GM21619 (cell line): ENCODE data around the gene C10orf71.

ENCODE experiments used
- ATAC-seq: cut with Tn5 transposase; IDR thresholded peaks from one replicate; pipeline ENCODE4 v1.9.1; 2021; ENCODE audit not compliant: unreplicated experiment

Gene C10orf71, protein sequence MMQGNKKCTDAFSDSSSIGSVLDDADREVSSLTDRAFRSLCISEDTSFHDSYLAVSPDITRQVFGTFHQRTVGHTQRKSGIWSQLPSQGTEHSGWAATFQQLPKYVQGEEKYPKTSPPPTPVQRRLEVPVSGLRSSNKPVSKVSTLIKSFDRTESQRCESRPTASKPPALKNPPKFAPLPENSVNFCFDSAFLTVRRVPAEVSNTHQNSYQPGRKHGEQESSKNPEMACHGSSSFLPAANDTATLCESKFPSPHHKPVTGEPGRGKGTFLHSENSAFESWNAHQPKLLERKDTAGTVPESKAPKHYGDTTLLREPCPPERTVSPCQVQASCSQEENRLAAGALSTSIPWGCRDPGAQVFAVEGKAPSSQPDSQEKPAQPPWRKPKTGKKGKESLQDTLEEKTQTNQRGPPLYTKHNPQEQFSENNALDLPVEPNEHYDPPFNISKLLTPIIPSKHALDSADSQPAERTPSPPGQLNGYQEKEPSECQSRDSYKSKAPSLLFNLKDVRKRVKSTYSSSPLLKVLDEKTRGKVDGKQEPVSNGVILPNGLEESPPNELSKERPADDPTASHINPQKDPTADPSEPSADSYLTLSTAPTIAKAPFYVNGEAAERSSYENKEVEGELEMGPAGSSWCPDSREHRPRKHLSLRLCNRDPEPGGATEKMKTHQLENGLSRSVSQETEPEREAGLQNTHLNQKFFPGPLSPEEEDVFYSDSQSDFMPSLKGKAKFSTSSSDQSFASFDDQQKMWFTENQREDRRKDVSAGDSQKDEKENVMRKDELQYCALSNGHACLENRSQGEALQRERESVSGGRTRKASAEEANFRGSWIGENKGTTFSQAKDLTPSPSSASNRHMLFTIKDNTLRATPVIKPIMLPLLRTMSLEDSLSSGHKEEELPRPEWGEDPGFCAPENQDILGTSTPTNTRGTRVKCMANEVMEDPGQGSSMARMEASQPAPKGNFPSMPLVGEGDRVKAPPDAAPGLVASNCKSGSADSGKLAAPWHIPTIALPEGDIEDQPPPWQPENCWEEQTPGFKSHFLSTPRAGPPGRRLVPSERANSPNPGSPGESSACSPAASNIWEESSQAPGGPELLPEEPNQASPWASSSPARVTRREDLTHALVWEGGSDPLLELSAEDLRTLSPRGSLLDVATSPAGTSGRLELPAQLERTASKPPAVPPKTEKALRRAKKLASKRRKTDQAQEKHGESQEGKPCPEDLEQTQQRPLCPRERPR (N-terminal part only)

DNA sequence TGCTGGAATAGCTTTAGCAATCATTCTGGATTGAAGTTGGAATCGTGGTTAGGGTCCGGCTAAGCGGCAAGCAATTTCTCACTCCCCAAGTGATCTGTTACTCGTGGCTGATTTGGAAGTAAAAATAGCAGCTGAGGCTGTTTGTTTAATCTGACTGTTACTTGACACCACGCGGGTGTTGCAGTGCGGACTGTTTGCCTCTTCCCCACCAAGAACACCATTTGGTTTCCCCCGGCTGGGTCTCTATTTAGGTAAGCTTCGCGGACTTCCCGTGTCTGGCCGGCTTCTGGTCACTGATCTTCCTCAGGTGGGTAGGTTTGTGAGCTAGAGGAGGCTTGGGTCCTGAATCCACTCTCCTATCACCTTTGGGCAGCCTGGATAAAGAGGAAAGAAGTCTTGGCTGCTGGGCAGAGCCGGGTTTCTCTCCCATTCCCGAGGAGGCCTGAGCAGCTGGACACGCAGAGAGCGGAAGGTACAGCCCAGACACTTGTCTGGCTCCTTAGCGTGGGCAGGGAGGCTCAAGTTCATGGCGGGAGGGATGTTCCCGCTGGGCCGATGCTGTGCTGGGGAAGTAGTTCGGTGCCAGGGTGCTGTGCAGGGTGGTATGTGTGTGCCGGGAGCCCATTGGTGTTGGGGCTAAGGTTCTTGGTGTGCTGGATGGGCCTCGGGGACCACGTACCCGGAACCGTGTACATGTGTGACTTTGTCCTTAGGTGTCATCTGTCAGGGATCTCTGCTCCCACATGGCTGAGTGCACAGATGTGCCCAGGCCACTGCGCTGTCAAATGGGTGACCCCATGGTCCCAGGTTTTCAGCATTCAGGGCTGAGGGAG, at the start of gene C10orf71:
TSS of gene C10orf71 (plus strand) at position 188 of the 833 bp plus-strand sequence. CDS start 23,376 bp downstream, outside the sequence.
- no peak for ATAC-seq

DNA sequence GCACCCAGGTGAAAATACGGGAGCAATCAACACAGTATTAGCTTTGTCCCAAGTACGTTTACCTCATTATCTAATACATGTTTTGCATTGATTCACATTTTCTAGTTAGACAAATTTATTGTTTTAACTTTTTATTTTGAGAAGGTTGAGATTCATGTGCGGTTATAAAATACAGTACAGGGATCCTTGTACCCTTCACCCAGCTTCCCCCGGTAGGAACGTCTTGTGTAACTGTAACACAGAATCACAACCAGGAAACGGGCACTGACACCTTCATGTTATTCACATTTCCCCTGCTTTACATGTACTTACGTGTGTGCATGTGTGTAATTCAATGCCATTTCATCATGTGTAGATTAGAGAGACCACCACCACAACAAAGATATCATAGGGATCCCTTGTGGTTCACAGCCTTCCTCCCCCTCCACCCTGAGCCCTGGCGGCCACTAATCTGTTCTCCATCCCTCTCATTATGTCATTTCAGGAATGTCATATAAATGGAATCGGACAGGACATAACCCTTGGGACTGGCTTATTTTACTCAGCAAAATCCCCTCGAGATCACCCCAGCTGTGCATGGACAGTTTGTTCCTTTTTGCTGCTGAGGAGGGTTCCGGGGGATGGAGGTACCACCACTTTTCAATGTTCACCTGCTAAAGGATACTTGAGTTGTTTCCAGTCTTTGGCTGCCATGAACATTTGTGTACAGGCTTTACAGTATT, 46.5 kb upstream of the C10orf71 start:
- no peak for ATAC-seq

DNA sequence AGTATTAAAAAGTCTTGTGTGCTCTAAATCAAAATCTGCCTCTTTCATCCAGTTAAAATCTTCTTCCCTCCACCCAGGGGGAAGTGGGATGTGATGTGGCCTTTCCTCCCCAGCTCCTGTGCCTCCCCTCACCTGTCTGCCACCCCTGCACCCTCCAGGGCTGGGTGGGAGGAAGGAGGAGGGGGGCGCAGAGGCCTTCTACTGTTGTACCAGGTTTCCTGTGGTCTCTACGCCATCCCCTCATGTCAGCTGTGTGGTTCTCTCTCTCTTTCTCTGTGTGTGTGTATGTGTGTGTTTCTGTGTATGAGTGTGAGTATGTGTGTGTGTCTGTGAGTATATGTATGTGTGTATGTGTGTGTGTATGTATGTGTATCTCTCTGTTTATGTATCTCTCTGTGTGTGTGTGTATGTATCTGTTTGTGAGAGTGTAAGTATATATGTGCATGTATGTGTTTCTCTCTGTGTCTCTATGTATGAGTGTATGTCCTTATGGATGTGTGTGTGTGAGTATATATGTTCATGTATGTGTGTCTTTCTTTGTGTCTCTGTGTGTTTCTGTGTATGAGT, 45.5 kb upstream of the C10orf71 start:
- ATAC-seq: no peak

DNA sequence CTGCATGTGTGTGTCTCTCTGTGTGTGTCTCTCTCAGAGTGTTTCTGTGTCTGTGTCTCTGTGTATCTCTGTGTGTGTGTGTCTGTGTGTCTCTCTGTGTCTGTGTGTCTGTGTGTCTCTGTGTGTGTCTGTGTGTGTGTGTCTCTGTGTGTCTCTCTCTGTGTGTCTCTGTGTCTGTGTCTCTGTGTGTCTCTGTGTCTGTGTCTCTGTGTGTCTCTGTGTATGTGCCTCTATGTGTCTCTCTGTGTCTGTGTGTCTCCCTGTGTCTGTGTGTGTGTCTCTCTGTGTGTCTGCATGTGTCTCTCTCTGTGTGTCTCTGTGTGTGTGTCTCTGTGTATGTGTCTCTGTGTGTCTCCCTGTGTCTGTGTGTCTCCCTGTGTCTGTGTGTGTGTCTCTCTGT, 44.8 kb upstream of the C10orf71 start:
- no peak for ATAC-seq

DNA sequence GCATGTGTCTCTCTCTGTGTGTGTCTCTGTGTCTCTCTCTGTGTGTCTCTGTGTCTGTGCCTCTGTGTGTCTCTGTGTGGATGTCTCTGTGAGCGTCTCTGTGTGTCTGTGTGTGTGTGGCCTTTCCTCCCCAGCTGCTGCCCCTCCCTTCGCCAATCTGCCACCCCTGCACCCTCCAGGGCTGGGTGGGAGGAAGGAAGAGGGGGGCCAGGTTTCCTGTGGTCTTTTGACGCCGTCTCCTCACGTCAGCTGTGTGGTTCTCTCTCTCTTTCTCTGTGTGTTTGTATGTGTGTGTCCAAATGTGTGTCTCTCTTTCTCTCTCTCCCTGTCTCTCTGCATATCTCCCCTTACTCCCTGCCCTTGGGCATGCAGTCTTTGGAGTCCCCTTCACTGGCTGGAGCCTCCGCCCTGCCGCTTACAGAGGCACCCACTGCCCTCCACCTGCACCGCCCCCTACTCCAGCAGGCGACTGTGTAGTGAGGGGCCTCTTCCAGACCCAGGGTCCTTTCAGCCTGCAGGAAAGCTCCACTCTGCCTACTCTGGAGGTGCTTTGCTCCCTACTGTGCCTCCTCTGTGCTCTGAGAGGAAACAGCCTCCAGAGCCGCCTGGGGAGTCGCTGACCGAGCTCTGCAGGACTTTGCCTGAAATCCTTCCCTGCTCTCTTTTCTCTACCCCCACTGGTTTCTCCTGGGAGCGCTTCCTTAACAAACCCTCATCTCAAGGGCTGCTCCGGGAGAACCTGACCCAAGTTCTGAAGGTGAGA, 44.2 kb upstream of the C10orf71 start:
- no peak for ATAC-seq

DNA sequence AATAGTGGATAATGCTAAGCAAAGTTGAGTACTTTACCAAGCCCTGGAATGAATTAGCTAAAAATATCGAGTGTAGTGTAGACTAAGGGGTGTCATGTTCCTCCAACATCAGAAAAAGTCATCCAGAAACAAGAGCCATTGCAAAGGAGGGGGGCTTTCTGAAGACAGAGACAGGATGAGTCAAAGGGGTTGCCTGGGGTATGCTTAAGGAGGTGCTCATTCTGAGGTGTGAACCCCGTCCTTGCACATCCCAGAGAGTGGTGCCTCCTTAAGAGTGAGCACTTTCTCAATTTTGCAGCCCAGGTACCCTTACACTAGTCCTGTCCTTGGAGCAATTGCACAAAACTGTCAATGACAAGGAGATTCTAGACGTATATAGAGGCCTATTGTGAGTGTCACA, 43.1 kb upstream of the C10orf71 start:
- ATAC-seq: no peak

DNA sequence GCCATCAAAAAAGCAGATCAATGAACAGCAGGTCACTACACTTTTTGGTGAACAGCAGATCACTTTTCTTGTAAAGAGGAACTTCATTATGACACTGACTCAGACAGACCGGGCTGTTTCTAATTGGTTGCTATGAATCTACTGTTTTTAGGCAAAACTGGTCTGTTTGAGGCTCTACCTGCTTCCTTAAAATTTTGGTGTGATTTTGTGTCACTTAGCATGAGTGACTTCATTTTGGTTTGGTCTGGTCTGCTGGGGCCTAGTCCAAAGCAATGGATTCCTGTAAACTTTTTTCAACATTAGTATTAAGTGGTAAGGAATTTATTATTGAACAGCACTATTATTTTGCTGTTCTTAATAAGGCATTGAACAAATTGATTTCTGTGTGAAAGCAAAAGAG, 41.8 kb upstream of the C10orf71 start:
- ATAC-seq: no peak

DNA sequence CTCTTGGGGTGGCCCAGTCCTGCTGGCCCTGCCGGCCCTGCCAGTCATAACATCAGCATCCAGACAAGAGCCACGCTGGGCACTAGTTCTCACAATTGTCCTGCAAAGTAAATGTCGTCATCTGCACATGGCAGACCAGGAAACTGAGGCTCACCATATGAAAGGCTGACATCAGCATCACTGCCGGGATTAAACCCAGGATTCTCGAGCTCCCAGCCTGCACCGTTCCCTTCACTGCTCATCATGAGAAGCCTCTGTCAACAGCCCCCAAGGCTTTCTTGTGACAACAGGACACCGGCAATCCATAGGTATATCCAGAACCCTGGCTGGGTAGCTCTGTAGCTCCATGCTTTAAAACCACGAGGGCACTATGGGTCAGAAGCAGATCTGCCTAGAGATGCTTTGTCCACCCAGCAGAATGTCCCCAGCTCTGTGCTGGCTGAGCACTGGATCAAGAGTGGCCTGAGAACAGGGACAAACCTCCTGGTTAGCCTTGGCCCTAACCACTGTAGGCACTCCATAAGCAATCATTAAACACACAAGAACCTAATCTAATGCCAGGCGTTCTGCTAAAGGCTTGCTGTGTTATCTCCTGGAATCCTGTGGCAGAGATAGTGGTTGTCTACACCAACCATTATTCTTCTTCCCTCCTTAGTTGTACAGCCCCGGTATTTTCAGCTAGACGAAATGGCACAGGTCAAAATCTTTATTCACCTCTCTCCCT, 41.2 kb upstream of the C10orf71 start:
- no peak for ATAC-seq

DNA sequence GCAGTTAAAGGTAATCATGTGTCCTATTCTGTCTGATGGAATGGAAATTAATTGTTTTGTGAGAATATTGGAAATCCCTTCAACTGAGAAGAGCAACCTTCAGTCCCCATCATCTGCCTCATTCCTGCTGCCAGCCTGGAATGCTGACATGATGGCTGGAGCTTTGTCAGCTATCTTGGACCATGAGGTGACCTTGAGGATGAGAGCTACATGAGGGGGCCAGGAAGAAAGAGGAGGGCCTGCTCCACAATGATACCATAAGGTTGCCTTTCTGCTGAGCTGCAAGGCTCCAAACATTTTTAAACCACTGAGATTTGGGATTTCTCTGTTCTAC, 40.7 kb upstream of the C10orf71 start:
- ATAC-seq: no peak

DNA sequence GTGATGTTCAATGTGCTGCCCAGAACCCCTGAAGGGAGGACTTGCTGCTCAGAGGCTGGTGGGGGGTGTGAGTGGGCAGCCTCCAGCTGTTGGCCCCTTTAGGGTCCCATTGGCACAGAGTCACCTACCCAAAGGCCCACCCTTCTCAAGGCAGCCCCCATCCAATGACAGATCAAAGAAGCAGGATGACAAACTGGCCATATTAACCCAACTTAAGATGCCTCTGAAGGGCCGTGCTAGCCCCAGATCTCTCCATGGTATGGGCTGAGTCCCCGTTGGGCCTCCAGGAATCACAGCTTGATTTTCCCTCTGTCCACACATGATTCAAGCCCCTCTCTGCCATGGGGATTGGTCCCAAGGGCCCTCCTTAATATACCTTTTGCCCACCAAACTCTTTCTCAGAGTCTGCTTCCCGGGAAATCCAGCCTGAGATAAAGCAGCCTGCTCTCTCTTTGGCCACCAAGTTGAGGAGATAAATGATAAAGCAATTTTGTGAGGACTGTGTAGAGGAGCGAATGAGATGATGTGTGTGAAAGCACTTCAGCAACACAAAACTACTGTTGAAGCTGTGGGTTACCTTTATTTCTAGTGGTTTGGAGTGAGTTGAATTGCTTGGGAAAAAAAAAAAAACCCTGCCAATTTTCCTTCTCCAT, 38.2 kb upstream of the C10orf71 start:
- ATAC-seq: no peak

DNA sequence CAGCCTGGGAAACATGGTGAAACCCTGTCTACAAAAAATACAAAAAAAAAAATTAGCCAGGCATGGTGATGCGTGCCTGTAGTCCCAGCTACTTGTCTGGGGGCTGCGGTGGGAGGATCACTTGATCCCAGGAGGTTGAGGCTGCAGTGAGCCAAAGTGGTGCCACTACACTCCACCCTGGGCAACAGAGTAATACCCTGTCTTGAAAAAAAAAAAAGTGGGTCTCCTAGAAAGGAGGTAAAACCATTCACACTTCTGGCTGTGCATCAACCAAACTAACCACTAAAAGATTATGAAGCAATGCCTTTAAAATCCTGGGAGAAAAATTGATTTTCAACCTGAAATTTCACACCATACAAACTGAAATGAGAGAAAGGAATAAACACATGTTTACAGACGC, 35.4 kb upstream of the C10orf71 start:
- no peak for ATAC-seq

DNA sequence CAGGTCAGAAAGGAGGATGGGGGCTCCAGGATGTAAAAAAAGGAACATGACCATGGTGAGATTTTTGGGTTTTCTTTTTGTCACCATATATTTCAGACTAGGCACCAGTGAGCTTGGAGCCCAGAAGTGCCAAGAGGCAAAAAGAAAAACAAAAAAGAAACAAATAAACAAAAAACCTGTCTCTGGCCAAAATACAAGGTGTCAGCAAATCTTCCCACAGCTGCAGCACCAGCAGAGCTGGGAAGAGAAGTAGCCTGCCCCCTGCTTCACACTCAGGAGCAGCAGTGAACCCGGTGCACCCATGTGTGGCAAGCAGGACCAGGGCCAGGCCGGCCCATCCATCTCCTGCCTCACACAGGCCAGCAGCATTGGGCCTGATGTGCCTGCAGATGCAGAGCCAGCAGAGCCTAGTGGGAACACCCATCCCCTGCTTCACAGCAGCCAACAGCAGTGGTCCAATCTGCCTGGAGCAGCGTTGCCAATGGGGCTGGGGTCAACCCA, 34.7 kb upstream of the C10orf71 start:
- ATAC-seq: no peak

DNA sequence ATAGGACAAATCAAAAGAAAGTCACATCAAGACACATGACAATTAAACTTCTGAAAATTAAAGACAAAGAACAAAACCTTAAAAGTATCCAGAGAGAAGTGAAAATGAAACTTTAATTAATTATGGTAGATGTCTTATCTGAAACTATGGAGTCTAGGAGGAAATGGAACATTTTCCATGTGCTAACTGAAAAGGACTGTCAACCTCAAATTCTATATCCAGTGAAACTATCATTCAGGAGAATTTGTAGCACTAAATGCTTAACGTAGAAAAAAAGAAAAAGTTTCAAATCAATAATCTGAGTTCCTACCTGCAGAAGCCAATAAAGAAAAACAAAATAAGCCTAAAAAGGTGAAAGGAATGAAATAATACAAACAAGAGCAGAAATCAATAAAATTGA, 33.1 kb upstream of the C10orf71 start:
- ATAC-seq: no peak

DNA sequence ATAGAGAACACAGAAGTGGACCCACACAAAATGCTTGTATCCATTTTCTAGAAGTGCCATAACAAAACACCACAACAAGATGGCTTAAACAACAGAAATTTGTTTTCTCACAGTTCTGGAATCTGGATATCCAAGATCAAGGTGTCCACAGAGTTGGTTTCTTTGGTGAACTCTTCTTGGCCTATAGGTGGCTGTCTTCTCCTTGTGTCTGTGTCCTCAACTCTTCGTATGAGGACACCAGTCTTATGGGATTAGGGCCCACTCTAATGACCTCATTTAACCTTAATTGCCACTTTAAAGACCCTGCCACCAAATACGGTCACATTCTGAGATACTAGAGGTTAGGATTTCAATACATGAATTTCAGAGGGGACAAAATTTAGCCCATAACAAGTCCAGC, 30.8 kb upstream of the C10orf71 start:
- no peak for ATAC-seq

DNA sequence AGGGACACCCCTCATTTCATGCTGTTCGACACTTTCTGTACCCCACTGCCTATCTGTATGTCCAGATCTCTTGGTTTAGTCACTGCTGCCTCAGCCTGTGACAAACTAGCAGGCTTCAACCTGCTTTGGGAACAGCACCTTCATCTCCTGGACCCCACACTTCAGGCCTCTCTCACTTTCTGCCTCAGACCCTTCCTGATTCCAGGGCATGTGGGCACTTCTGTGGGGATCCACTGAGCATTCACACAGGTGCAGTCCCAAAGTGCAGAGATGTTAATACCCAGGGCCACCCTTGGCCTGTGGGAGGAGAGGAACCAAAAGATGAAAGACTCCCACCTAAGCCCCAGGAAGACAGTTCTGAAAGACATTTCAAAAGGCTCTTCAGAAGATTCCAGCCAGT, 29.4 kb upstream of the C10orf71 start:
- no peak for ATAC-seq

DNA sequence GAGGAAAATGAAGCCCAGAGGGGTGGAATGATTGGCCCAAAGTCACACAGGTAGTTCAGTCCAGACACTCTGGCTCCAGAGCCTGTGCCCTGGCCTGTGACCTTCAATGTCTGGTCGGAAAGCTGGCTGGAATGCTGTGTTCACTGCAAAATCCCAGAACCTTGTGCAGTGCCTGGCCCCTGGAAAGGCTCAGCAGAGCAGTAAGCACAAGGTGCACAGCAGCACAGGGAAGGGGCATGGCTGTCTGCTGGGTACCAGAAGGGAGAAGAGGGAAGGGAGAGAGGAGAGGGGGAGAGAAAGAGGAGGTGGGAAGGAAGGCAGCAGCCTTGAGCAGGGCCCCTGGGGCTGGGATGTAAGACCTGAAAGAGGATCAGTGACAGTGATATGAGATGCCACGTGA, 28.4 kb upstream of the C10orf71 start:
- ATAC-seq: no peak

DNA sequence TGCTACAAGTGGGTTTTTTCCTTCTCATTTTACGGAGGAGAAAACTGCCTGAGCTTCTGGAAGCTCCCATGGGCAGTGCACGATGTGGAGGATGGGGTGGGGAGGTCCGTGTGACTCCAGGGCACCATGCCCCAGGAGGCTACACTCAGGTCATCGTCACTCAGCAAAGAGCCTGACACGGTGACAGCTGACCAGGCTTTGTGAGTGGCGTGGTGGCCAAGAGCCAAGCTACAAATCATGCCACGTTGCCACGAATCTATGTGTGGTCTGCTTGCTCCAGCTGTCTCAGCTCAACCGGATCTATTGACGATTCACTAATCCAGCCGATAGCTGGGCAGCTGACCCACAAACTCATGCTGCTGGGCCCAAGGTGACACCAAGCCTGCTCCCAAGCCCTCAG, 27.6 kb upstream of the C10orf71 start:
- ATAC-seq: no peak
